B cell (primary cell): Measurements from ENCODE around the gene ATP8A2. TPM values are rescaled to one million over a fixed set of nuclear protein-coding genes. Genes with fewer than 3 reads are reported as not detected.

Source experiments
- ATAC-seq: fragments of 200-7000 bp; cut with Tn5 transposase; one replicate; pipeline ENCODE4 v1.10.0; 2021; ENCODE audit warnings: low read depth, mild to moderate bottlenecking, moderate number of reproducible peaks, moderate library complexity
- CTCF ChIA-PET: fragments of 350-600 bp; sonication (Branson Sonifier 250); formaldehyde crosslinking; loops from one replicate; lab custom pipeline; 2021; ENCODE audit warnings: antibody characterized with exemption, inconsistent platforms; lab: Charles Lee
- POLR2A ChIA-PET: fragments of 350-600 bp; sonication (Branson Sonifier 250); formaldehyde crosslinking; loops from one replicate; lab custom pipeline; 2021; ENCODE audit warnings: antibody characterized with exemption; lab: Charles Lee
- DNase-seq: peaks from one replicate; pipeline ENCODE4 v3.0.0; 2013
- H2AFZ ChIP-seq: 2 replicates; pipeline ENCODE4 v1.6.1; 2012; ENCODE audit warnings: mild to moderate bottlenecking, low read depth, low read length; ENCODE audit not compliant: insufficient read depth, poor library complexity, severe bottlenecking
- H3K27ac ChIP-seq, 2 donors: 1 replicate in 1 of 2; 2 replicates in 1 of 2; pipeline ENCODE4 v1.5.1; 2012 to 2013; ENCODE audit warnings: low read length in 2 of 2, mild to moderate bottlenecking in 2 of 2, moderate library complexity in 1 of 2
- H3K27me3 ChIP-seq, 4 experiments: fragments of 200-600 bp in 1 of 4; sonication (generic) in 1 of 4; replicated peaks in 1 of 4; 1 replicate in 2 of 4; 2 replicates in 2 of 4; pipeline versions ENCODE4 v1.6.1 to v1.7.0; 2013 to 2016; ENCODE audit warnings: low read length in 3 of 4, mild to moderate bottlenecking in 2 of 4, mixed read lengths in 1 of 4, moderate library complexity in 1 of 4; ENCODE audit not compliant: insufficient read depth in 4 of 4, control insufficient read depth in 3 of 4; ENCODE audit errors: control extremely low read depth in 1 of 4
- H3K36me3 ChIP-seq, 2 experiments: replicated peaks in 1 of 2; 1 replicate in 1 of 2; 2 replicates in 1 of 2; pipeline versions ENCODE4 v1.6.1 to v1.7.1; 2013; ENCODE audit warnings: low read length in 1 of 2; ENCODE audit not compliant: insufficient read depth in 2 of 2, control insufficient read depth in 1 of 2; ENCODE audit errors: control extremely low read depth in 1 of 2, extremely low read depth in 1 of 2
- H3K4me1 ChIP-seq, 2 donors: fragments of 200-600 bp in 1 of 2; sonication (generic) in 1 of 2; 1 replicate in 1 of 2; 2 replicates in 1 of 2; pipeline versions ENCODE4 v1.5.1 to v1.6.1; 2013 to 2017; ENCODE audit warnings: low read length in 2 of 2; ENCODE audit not compliant: control insufficient read depth in 2 of 2, insufficient read depth in 2 of 2
- H3K4me2 ChIP-seq: replicated peaks from 2 replicates; pipeline ENCODE3; 2012; ENCODE audit warnings: mild to moderate bottlenecking, low read depth, low read length; ENCODE audit not compliant: poor library complexity, severe bottlenecking
- H3K4me3 ChIP-seq, 5 experiments: fragments of 200-600 bp in 1 of 5; sonication (generic) in 1 of 5; 1 replicate in 3 of 5; 2 replicates in 2 of 5; pipeline versions ENCODE4 v1.5.1 to v1.7.0; 2011 to 2016; ENCODE audit warnings: low read length in 4 of 5, mild to moderate bottlenecking in 4 of 5, low read depth in 2 of 5, control low read depth in 1 of 5, moderate library complexity in 1 of 5; ENCODE audit not compliant: insufficient read depth in 1 of 5; ENCODE audit errors: control extremely low read depth in 1 of 5, extremely low read depth in 1 of 5
- H3K79me2 ChIP-seq: fragments of 200-600 bp; sonication (generic); one replicate; pipeline ENCODE4 v1.6.0; 2016; ENCODE audit warnings: low read length; ENCODE audit not compliant: control insufficient read depth, insufficient read depth
- H3K9ac ChIP-seq: fragments of 200-600 bp; sonication (generic); 2 replicates; pipeline ENCODE4 v1.6.1; 2017; ENCODE audit warnings: mild to moderate bottlenecking, low read length, moderate library complexity
- H3K9me3 ChIP-seq, 3 donors: one replicate each; pipeline versions ENCODE4 v1.6.1 to v1.7.1; 2013; ENCODE audit warnings: low read length in 2 of 3; ENCODE audit not compliant: control insufficient read depth in 2 of 3, insufficient read depth in 1 of 3; ENCODE audit errors: control extremely low read depth in 1 of 3
- H4K20me1 ChIP-seq: 2 replicates; pipeline ENCODE4 v1.6.0; 2012; ENCODE audit warnings: mild to moderate bottlenecking, low read length; ENCODE audit not compliant: insufficient read depth, control insufficient read depth, poor library complexity, severe bottlenecking
- H3K27ac Mint-ChIP-seq: one replicate; pipeline ENCODE4 v1.8.0; 2021; ENCODE audit warnings: mixed read lengths
- H3K27me3 Mint-ChIP-seq: one replicate; pipeline ENCODE4 v1.8.0; 2021; ENCODE audit warnings: mixed read lengths
- H3K4me1 Mint-ChIP-seq: one replicate; pipeline ENCODE4 v1.8.0; 2021; ENCODE audit warnings: mixed read lengths
- H3K4me3 Mint-ChIP-seq: one replicate; pipeline ENCODE4 v1.8.0; 2021; ENCODE audit warnings: mixed read lengths
- H3K9me3 Mint-ChIP-seq: one replicate; pipeline ENCODE4 v1.8.0; 2022; ENCODE audit warnings: mixed read lengths; ENCODE audit not compliant: insufficient read depth
- CTCF ChIP-seq: fragments of 200-600 bp; IDR thresholded peaks from one replicate; pipeline ENCODE4 v1.8.0; 2022; ENCODE audit warnings: antibody characterized with exemption, mild to moderate bottlenecking
- EZH2 ChIP-seq: IDR thresholded peaks from 2 replicates; pipeline ENCODE4 v1.6.1; 2012; ENCODE audit warnings: borderline replicate concordance, low read depth, mild to moderate bottlenecking, moderate library complexity, low read length; ENCODE audit not compliant: insufficient read depth, poor library complexity, severe bottlenecking
- WGBS: methylation state at CpG from one replicate; pipeline ENCODE4 v1.1.5; 2013; ENCODE audit warnings: missing lambda C conversion rate; ENCODE audit not compliant: insufficient coverage; 5-methylcytosine and 5-hydroxymethylcytosine counted together
- intact Hi-C: fragments of 100-400 bp; cut with micrococcal nuclease; formaldehyde crosslinking; loops from one replicate; pipeline ENCODE4 v1.10.0; 2022
- polyA plus RNA-seq: library from polyadenylated mRNA; depleted of rRNA; stranded (reverse); fragments of >200 nt; gene quantifications from 2 replicates; pipeline ENCODE4 v1.2.3, GENCODE V29; 2012
- total RNA-seq, 2 donors: library from RNA; stranded (reverse); fragments of 120-200 nt in 1 of 2; gene quantifications; 1 replicate in 1 of 2; 2 replicates in 1 of 2; pipeline versions ENCODE4 v1.2.3 to v1.2.4, GENCODE V29; 2013 to 2022

The ATP8A2 gene
- total and polyA plus RNA-seq, 2 donors (not counting 1 experiment from before 2014, with no cell fraction given) = not detected

- DNase-seq = no peak
- Histone ChIP-seq H3K27me3 (no peaks in the 10 kb centered on the region), H4K20me1 (no peaks in the 10 kb centered on the region), H2AFZ (no peak overlapping the region), H3K79me2 (no peaks in the 10 kb centered on the region), H3K9ac (no peak overlapping the region), H3K36me3 (no peaks in the 10 kb centered on the region), H3K4me1 (no peaks in the 10 kb centered on the region), H3K9me3 (no peaks in the 10 kb centered on the region), H3K4me3 (no peak overlapping the region), H3K4me2 (no peak overlapping the region), H3K27ac (no peak overlapping the region)
- CTCF ChIA-PET = no interaction called here
- intact Hi-C loops = no loop called here
- ATAC-seq = no peak
- Mint-ChIP-seq H3K27me3 (peaks cover under 1% of the 10 kb centered on the region), H3K9me3 (no peaks in the 10 kb centered on the region), H3K27ac (no peak overlapping the region), H3K4me3 (no peak overlapping the region), H3K4me1 (peaks cover 3% of the 10 kb centered on the region)
- TF ChIP-seq CTCF = no peak
- WGBS = 44% methylated on average over 2 of the region's 6 CpGs
- POLR2A ChIA-PET = no interaction called here
Observed at GRCh38 chr13:25874907-25875306, 503.1 kb downstream of the ATP8A2 start.

GRCh38 chr13:25876247-25876646 is 504.5 kb downstream of the ATP8A2 start:
- H3K27me3 Mint-ChIP-seq = no peaks in the 10 kb centered on the region
- H3K4me1 ChIP-seq = no peaks in the 10 kb centered on the region

More at GRCh38 chr13:25876247-25876646, 504.5 kb downstream of the ATP8A2 start:
- TF ChIP-seq EZH2 (no peak), CTCF (no peak)
- Histone ChIP-seq H2AFZ (no peak overlapping the region), H3K36me3 (no peaks in the 10 kb centered on the region), H4K20me1 (no peaks in the 10 kb centered on the region), H3K27me3 (no peaks in the 10 kb centered on the region), H3K4me2 (no peak overlapping the region), H3K9ac (no peak overlapping the region), H3K4me3 (no peak overlapping the region), H3K9me3 (no peaks in the 10 kb centered on the region), H3K79me2 (no peaks in the 10 kb centered on the region), H3K27ac (no peak overlapping the region)
- no peak for DNase-seq
- no peak overlapping the region for H3K27ac Mint-ChIP-seq
- no peak for ATAC-seq
- H3K9me3 Mint-ChIP-seq = no peaks in the 10 kb centered on the region
- ChIA-PET POLR2A (no interaction called here), CTCF (no interaction called here)
- peaks cover 3% of the 10 kb centered on the region for H3K4me1 Mint-ChIP-seq
- H3K4me3 Mint-ChIP-seq = no peak overlapping the region
- intact Hi-C loops = no loop called here
- 93% methylated on average over 2 of the region's 6 CpGs for WGBS
